ENCODE data around the gene C6orf52. TPM values are rescaled to one million over a fixed set of nuclear protein-coding genes. Genes with fewer than 3 reads are reported as not detected.

C6orf52 gene
- 0.30 TPM in 1 of 2 replicates, not detected in the other for total RNA-seq

DNA sequence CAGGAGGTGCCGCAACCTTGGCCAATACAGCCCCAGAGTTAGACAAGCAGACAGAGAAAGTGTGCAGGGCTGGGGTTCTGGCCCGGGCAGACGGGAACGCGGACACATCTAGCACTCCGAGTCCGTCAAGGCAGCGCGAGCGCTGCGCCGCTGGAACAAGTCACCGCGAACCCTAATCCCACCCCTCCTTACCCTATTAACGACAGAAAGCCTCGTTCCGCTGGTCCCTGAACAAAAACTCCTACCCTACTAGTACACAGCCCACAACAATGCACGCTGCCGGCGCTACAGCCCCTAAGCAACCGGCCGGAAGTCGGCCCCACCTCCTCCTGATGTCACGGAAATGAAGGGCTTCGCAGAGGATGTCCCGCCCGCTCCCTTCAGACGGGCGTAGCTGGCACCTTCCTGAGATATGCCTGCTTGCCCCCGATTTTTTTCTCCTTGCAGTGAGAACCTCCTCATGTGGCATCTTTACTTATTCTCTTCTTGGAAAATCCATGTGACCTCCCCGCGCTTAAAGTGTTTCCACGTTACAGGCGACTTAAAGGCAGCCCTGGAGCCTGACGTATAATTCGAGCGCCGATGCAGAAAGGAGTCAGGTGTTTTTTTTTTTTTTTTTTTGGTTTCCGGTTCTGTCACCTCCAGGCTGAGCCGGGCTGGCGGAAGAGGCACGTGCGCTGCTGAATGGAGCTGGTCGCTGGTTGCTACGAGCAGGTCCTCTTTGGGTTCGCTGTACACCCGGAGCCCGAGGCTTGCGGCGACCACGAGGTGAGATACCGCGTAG, at the start of gene C6orf52, which contains the start of gene PAK1IP1:
C6orf52 (minus strand) TSS at position 315 of the 784 bp plus-strand sequence. CDS start 7,066 bp downstream, outside the sequence.
PAK1IP1 (plus strand) TSS at position 671 of the 784 bp plus-strand sequence; CDS start at position 685, 14 bp downstream.

DNA sequence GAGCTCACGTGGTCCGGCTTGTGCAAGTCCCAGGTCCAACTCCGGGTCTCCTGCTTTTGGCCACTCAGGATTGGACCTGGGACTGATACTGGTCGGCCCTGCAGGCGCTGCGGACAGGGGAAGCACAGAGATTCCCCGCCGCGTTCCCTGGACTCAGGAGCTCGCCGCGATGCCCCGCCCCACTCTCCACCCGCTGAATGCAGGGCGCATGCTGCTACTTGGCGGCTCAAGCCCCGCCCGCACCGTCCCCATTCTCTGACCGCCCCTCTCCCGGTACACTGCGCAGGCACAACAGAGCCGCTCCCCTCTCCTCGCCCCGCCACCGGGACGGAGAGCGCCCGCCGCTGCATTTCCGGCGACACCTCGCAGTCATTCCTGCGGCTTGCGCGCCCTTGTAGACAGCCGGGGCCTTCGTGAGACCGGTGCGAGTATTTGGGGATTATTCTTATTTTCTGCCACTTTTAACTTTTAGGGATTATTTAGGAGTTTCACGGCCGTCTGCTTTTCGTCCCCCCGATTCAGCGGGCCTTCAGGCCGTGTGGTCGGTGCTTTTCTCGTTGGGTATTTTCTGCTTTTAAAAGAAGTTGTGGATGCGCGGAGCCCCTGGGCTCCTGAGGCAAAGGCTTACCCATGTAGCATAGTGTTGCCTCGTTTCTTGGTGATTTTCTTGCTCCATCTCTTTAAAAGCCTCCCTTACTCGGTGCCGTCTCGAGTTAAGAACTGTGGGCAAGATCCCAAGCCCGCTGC, 28.6 kb upstream of the C6orf52 start, which contains the start of gene TMEM14C:
TMEM14C (plus strand) TSS at position 251 of the 747 bp plus-strand sequence. CDS start 1,544 bp downstream, outside the sequence.

Other genes with a start within 250 kb of the C6orf52 start
- gene GCNT2, start 173.3 kb downstream of the C6orf52 start, total RNA-seq = 0.09 TPM in 1 of 2 replicates, not detected in the other
- gene PAK1IP1, start 356 bp upstream of the C6orf52 start, total RNA-seq = 20.5 and 22.0 TPM in 2 replicates
- gene TMEM14C, start 28.5 kb upstream of the C6orf52 start, total RNA-seq = 70.9 and 138 TPM in 2 replicates
- gene TMEM14B, start 53.2 kb upstream of the C6orf52 start, total RNA-seq = 47.6 and 82.8 TPM in 2 replicates
- gene MAK, start 143.9 kb upstream of the C6orf52 start, total RNA-seq = not detected in 2 replicates
- not detected in 2 replicates for gene GCM2, start 187.4 kb upstream of the C6orf52 start, total RNA-seq
- 0.05 and 0.59 TPM in 2 replicates for gene SYCP2L, start 192.4 kb upstream of the C6orf52 start, total RNA-seq

All from smooth muscle cell of the umbilical artery (primary cell).